SK-N-MC (cell line): Measurements from ENCODE around the gene PHETA1.

Experiments used
- EZH2 ChIP-seq: fragments of 200-600 bp; sonication (generic); IDR thresholded peaks from one replicate; pipeline ENCODE4 v1.6.1; 2017; ENCODE audit warnings: antibody characterized with exemption
- FOXP2 ChIP-seq: optimal IDR thresholded peaks from 2 replicates; pipeline ENCODE3; 2011; ENCODE audit warnings: mild to moderate bottlenecking, moderate library complexity; ENCODE audit not compliant: insufficient read depth; ENCODE audit errors: extremely low read length, control extremely low read depth
- POLR2AphosphoS5 ChIP-seq: IDR thresholded peaks from 2 replicates; pipeline ENCODE4 v1.6.1; 2012; ENCODE audit warnings: mild to moderate bottlenecking, low read depth, low read length, borderline replicate concordance

- TF ChIP-seq POLR2AphosphoS5 (no peak), EZH2 (no peak), FOXP2 (no peak)
Observed at GRCh38 chr12:111408686-111409402, 39.9 kb upstream of the PHETA1 start.
